NB4 (cell line): Measurements from ENCODE around the gene TMEM44.

Experiments
- TF ChIP-seq, protein P1 (sequence below): IDR thresholded peaks from one replicate; pipeline ENCODE4 v1.5.1; 2012; ENCODE audit warnings: low read depth, low read length
- TF ChIP-seq, protein P2 (sequence below): IDR thresholded peaks from 2 replicates; pipeline ENCODE4 v1.6.1; 2011; ENCODE audit warnings: low read depth, low read length

DNA sequence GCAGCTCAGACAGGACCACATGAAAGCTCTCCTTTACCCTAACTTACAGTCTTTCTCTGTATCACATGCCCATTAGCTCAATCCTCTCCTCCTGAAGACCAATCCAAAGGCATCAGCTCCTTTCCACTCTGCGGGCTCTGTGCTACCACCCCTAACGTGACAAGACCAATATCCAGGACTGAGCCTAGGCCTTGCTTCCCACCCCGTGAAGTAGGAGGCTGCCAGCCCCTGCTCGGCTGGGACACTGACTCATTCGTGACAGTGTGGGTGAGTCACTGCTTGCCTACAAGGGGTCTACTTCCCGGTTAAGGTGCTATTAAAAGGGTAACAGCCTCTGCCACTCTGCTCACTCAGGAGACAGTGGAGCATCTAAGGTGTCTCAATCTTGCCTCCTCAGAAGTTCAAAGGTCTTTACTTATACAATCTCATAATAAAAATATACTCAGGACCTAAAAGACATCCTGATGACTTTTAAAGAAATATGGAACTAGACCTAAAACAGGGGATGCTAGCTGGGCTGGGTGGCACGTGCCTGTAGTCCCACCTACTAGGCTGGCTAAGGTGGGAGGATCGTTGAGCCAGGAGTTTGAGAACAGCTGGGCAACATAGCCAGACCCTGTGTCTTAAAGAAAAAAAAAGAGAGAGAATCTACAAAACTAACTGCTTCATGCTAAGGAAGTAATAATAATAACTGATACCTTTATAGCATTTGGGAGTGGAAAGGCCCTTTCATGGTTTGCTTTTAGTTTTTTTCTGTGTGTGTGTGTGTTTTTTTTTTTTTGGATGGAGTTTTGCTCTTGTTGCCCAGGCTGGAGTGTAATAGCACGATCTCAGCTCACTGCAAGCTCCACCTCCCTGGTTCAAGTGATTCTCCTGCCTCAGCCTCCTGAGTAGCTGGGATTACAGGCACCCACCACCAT lies 55.0 kb downstream of the TMEM44 start:
- TF ChIP-seq, protein P1, sequence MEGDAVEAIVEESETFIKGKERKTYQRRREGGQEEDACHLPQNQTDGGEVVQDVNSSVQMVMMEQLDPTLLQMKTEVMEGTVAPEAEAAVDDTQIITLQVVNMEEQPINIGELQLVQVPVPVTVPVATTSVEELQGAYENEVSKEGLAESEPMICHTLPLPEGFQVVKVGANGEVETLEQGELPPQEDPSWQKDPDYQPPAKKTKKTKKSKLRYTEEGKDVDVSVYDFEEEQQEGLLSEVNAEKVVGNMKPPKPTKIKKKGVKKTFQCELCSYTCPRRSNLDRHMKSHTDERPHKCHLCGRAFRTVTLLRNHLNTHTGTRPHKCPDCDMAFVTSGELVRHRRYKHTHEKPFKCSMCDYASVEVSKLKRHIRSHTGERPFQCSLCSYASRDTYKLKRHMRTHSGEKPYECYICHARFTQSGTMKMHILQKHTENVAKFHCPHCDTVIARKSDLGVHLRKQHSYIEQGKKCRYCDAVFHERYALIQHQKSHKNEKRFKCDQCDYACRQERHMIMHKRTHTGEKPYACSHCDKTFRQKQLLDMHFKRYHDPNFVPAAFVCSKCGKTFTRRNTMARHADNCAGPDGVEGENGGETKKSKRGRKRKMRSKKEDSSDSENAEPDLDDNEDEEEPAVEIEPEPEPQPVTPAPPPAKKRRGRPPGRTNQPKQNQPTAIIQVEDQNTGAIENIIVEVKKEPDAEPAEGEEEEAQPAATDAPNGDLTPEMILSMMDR = no peak
- TF ChIP-seq, protein P2, sequence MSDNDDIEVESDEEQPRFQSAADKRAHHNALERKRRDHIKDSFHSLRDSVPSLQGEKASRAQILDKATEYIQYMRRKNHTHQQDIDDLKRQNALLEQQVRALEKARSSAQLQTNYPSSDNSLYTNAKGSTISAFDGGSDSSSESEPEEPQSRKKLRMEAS = no peak
